Stimulated activated CD8-positive, alpha-beta memory T cell treated with anti-CD3 and anti-CD28 coated beads, Interleukin-15, amount 100 ng/mL, for 4 hours (primary cell): Measurements from ENCODE around the gene RGL2.
"Not testable (repeated sequence)": the region's sequence is repeated elsewhere in the genome, so short reads cannot be mapped to it uniquely, and the experiment has no call there.

Source experiments
- DNase-seq, 2 donors: peaks; one replicate each; pipeline ENCODE4 v3.0.0-alpha.2; 2020; ENCODE audit warnings: low read depth in 2 of 2

Gene RGL2

DNA sequence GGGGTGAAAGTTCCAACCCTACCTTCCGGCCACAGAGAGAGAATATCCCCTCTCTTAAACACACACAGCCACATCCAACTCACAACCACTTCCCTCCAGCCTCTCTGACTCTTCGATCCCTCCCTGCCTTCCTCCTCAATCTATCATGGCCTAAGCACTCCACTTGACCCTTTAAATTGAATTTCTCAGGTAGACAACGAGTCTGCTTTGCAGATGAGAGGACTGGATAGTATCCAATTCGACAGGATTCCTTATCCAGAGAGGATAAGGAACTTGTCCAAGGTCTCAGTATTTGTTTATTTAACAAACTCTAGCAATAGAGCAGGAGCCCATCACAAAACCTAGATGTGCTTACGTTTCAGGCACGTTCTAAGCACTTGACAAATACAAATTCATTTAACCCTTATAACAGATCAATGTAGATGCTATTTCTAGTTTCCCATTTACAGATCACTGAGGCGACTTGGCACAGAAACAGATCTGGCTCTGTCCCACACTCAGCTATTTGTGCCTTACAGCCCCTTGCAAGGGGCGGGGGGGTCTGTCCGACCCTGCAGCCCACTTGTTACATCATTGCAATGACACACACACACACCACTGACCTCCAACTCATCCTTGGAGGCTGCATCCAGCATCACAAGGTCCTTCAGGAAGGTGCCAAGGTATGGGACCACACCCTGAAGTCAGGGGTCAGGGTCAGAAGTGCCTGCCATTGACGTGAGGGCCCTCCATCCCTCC is 4.5 kb downstream of the RGL2 start:
- no peak for DNase-seq

DNA sequence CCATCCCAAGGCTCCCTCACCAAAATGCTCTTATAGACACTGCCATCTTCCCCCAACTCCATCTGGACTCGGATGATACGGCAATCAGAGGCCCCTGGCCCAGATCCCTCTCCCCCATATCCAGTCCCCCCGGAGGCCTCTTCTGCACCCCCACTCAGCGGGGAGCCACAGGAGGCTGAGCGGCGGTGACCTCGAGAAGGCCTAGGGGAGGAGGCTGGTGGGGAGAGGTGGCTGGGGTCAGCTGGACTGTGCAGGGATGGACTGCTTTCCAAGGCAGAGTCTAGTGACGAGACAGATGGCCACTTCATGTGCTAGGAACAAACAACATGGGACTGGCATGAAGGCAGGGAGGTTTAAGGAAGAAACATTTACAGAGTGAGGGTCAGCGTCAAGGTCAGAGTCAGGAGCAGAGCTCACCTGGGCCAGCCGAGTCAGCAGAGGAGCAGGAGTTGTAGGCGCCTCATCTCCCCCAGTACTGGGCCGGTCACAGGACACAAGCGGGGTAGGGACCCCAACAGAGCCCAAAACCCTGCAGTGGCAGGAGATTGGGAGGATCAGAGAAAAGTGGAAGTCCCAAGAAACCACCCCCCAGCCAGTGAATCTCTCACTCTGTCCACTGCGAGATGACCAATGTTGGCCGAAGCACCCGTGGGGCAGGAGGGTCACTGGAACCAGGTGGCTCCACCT is 5.6 kb downstream of the RGL2 start:
- DNase-seq: no peak

DNA sequence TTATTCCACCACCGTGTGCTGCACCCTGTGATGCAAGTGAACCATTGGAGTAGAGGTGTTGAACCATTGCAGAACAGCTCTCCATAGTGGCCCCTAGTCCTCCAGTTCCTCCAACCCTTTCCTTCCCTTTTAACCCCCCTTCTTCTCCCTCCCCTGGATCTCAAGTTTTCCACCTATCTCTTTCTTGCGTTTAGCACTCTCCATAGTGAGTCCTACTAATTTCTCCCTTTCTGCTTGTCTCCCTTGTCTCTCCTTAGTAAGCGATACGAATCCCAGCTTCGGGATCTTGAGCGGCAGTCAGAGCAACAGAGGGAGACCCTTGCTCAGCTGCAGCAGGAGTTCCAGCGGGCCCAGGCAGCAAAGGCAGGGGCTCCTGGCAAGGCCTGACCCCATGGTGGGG is 8.3 kb downstream of the RGL2 start:
- DNase-seq: no peak

DNA sequence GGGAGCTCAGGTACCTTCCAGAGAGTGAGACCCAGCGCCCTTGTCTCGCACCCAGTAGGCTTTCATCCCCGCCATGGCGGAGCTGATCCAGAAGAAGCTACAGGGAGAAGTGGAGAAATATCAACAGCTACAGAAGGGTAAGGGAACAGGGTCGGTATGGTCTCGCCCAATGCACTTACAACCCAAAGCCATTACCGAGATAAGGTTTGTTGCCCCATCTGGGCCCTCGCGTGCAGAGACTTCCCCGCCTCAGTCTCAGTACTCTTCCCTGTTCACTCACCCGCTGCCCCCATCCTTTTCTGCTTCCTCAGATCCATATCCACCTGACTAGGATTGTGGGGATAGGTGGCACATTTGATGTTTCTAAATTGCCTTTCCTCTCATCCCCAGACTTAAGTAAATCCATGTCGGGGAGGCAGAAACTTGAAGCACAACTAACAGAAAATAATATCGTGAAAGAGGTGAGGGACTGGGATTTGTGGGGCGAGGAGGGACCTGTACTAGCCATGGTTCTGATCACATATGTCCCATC is 8.9 kb downstream of the RGL2 start:
- no peak for DNase-seq

DNA sequence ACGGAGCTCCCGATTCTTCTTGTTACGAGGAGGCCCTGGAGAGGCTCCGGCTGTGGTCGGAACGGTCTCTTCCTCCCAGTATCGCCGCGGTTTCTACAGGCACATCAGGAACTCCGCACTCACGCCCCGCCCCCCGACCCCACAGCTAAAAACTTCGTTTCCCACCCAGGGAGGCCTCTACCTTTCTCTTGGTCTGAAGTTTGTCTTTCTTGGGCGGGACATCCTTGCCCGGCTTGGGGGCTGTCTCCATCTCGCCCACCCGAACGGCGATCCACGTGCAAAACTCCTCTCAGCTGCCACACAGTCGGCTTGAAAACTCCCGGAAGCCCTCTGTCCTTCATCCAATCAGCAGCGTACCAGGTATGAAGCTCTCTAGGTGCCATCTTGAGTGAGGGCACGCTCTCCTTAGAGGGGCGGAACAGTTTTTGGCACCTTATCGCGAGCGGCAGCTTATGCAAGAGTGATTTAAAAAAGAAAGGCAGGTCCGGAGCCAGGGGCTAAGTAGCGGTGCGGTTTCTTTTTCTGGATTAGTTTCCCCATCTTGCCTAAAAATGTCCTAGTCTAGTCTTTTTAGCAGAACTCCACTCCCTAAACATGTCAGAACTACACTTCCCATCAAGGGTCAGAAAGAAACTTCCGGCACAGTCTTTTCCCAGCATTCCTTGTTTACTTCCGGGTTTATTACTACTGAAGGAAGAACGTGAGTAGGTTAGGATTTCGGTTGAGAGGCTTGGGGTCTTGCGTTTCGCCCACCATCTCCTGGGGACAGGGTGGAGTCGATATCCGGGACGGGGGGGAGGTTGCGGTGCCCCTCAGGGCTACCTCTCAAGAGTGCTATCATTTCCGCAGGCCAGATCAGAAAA is 9.6 kb downstream of the RGL2 start, which contains the start of the genes PFDN6 and WDR46:
PFDN6 (plus strand) TSS at position 681 of the 863 bp plus-strand sequence. CDS start 256 bp downstream, outside the sequence.
WDR46 (minus strand) TSS at position 319 of the 863 bp plus-strand sequence; CDS start at position 250, 69 bp downstream.
- peak; percentile 64 to 80 for DNase-seq

DNA sequence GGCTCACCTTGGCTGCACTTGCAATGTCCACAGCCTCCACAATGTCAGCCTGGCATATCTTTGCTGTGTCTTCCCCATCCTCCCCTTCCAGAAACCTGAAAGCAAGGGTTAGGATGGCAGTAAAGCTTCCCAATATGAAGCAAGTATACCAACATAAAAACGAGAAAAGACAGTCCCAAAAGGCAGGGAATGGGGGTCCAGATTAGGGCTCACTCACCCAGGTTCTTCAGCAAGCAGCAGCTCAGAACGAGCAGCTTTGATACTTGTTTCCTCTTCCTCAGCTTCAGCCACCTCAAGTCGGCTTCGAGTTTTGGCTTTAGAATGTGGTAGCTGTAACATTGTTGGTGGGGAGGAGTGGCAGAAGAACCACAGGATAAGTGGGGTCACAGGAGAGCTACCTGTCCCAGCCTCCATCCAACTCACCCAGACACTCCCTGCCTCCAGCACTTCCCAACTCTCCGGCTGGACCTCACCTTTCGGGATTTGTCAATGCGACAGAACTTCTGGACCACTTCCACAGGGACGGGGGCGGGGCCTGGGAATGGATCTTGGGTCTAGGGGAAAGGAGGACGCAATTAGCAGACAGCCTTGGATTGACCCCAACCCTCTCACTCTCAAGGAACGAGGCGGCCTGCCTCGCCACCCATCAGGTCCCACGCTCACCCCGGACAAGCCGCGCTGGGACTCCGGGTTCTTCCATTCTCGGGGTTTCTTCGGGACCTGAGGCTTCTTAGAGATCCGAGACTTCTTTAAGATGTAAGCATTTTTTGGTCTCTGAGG is 10.4 kb downstream of the RGL2 start:
- no peak for DNase-seq

DNA sequence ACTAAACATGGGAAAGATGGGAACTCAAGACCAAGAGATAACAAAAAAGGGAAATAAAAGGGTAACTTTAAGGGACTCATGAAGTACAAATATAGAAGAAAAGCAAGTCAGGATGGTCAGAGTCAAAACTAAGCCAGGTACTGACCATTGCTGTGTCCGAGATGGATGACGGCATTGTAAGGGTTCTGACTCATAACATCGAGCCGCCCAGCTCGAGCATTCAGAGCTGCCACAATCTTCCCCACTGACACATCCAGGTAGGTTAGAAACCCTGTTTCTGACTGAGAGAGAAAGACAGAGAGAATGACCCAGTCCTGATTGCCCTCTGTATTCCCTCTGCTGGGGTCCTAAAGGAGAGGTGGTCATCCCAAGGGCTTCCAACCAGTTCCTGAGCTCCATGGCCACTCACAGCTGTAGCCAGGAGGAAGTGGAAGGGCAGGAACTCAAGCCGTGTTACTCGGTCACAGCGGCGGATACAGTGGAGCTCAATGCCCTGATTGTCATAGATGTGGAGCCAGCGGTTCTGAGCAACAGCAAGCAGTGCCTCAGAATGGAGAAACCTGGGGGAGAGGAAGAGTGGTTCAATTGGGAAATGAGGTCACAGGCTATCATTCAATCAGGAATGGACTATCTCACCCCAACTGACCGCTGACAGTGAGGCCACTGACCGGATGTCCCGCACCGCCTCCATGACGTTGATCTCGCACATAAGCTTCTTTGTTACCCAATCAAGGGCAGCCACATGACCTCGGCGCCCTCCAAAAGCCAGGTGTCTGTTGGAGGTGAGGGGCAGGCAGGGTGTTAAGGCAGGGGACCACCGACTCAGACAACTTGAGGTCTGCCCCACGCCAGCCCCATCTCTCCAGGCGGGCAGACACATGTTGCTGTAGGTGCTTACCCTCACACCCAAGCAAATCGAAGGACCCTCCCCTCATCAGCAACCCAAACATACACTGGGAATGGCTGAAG is 11.5 kb downstream of the RGL2 start:
- no peak for DNase-seq

DNA sequence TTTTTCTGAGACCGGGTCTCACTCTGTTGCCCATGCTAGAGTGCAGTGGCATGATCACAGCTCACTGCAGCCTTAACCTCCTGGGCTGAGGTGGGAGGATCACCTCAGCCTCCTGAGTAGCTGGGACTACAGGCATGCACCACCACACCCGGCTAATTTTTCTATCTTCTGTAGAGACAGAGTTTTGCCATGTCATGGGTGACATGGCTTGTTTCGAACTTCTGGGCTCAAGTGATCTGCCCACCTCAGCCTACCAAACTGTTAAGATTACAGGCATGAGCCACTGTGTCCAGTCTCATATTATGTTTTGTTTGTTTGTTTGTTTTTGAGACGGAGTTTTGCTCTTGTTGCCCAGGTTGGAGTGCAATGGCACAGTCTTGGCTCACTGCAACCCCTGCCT is 13.5 kb downstream of the RGL2 start:
- DNase-seq: not testable (repeated sequence)

DNA sequence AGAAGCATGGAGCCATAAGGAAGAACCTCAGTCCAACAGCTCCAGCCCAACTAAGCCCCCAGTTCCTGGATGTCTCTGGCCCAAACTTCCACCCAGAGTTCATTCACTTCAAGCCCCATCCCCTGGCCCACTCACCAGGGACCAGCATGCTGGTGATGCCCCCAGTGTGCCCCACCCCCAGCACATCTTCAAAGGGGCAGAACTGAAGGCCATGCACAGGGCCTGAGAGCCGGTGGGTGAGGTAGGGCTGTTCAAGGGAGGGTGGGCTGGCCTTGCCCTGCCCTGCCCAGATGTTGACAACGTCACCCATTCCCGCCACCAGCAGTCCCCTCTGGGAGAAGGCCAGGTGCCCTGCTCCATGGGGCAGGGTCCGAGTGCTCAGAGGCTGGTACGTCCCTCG is 18.2 kb downstream of the RGL2 start:
- DNase-seq: no peak

DNA sequence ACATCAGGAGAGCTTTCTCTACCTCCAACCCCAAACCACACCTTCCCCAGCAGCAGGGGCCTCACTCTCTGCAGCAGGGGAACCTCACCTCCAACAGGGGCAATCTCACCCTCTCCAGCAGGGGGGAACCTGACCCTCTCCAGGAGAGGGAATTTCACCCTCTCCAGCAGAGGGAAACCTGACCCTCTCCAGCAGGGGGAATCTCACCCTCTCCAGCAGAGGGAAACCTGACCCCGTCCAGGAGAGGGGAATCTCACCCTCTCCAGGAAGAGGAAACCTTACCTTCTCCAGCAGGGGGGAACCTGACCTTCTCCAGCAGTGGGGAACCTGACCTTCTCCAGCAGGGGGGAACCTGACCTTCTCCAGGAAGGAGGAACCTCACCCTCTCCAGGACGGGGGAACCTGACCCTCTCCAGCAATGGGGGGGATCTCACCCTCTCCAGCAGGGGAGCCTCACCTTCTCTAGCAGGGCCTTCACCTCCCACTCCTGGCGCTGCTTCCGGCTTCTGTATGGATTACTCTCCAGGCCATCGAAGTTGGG is 18.7 kb downstream of the RGL2 start:
- no peak for DNase-seq

DNA sequence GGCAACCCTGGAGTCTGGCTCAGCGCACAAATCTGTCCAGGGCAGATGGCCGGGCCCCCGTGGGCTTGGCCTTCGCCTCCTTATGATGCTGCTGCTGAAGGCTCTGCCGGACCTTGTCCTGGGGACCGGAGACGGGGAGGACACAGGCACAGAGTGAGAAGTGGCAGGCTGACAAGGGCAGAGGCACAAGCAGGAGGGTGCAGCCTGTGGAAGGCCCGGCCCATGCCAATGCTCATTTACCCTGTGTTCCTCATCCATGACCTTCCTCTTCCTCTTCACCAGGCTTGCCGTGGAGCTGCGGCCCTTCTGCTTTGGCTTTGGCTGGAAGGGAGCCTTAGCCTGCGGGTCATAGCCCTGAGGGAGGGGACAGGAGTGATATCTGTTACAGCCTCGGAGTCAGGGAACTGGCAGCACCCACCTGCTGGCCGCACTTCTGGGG is 19.5 kb downstream of the RGL2 start:
- no peak for DNase-seq

DNA sequence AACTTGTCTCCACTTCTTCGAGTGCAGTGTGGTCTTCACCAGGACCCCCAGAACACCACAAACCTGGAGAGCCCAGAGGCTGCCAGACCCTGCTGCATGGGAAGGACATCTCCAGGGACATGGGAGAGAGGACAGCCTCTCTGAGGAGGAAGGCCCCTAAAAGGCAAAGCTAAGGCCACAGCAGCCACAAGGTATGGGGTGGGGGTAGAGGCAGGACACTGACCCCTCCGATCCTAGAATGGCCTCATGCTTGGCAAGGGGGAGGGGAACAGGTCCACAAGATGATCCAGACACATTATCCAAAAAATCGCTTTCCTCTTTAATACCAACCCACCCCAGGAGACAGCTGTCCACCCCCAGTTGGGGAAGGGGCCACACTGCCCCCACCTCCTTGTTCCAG is 19.9 kb downstream of the RGL2 start:
- no peak for DNase-seq

DNA sequence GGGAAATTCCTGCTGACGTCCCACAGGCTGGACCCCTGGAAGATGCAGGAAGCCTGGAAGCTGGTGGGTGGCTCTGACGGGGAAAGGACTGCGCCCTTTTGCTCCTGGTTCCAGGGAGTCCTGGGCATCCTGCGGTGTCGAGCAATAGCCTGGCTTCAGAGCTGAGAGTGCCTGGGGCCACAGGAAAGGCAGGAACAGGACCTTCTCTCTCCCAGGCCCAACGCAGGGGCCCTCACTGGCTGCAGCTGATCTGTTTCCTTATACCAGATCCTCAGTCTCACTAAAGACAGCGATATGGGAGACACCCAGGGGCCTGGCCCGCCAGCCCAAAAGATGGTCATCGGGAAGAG is 20.4 kb downstream of the RGL2 start:
- no peak for DNase-seq

DNA sequence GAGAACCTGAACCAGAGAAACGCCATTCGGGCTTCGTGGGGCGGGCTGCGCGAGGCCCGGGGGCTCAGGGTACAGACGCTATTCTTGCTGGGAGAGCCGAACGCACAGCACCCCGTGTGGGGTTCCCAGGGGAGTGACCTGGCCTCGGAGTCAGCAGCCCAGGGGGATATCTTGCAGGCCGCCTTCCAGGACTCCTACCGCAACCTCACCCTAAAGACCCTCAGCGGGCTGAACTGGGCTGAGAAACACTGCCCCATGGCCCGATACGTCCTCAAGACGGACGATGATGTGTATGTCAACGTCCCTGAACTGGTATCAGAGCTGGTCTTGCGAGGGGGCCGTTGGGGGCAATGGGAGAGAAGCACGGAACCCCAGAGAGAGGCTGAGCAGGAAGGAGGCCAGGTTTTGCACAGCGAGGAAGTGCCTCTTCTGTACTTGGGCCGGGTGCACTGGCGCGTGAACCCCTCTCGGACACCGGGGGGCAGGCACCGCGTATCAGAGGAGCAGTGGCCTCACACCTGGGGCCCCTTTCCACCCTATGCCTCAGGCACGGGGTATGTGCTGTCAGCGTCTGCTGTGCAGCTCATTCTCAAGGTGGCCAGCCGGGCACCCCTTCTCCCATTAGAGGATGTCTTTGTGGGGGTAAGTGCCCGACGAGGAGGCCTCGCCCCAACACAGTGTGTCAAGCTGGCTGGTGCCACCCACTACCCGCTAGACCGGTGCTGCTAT is 20.9 kb downstream of the RGL2 start:
- no peak for DNase-seq

DNA sequence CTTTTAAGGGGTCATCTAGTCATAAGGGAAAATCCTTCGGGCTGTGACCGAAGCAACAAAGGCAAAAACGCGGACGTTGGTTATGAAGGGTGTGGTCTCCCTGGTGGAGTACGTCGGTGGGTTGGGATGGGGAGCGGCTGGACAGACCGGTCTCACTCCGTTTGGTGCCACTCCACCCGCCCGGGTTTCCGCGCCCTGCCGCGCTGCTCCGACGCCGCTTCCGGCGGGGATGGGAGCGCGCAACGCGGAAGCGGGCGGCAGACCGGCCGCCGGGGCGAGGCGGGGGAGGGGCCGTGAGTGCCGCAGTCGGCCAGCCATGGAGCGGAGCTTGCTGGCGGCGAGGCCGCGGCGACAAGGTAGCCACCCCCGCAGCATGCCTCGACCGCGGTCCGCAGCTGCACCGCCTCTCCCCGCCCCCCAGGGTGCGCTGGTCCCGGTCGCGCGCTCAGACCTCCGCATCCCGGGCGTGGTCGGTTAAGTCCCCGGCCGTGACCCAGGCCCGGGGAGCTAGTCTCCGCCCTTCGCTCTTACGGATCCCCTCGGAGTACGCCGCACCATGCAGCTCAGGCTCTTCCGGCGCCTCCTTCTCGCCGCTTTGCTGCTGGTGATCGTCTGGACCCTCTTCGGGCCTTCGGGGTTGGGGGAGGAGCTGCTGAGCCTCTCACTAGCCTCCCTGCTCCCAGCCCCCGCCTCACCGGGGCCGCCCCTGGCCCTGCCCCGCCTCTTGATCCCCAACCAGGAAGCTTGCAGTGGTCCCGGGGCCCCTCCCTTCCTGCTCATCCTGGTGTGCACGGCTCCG is 21.7 kb downstream of the RGL2 start, which contains the start of gene B3GALT4:
B3GALT4 (plus strand) TSS at position 260 of the 799 bp plus-strand sequence; CDS start at position 557, 297 bp downstream.
- DNase-seq: peak; percentile 42 to 62

DNA sequence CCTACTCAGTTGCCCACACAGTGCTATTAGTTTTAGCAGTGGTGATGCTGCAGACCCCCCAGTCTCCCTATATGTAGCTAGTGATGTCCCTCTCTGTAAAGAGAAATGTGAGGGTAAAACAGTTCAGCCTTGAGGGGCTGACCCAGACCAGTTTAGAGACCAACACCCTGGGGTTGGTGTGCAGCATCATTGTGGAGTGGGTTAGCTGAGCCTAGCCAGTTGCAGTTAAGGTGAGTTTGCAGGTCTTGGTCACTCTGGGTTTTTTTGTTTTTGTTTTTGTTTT is 22.2 kb downstream of the RGL2 start:
- no peak for DNase-seq

DNA sequence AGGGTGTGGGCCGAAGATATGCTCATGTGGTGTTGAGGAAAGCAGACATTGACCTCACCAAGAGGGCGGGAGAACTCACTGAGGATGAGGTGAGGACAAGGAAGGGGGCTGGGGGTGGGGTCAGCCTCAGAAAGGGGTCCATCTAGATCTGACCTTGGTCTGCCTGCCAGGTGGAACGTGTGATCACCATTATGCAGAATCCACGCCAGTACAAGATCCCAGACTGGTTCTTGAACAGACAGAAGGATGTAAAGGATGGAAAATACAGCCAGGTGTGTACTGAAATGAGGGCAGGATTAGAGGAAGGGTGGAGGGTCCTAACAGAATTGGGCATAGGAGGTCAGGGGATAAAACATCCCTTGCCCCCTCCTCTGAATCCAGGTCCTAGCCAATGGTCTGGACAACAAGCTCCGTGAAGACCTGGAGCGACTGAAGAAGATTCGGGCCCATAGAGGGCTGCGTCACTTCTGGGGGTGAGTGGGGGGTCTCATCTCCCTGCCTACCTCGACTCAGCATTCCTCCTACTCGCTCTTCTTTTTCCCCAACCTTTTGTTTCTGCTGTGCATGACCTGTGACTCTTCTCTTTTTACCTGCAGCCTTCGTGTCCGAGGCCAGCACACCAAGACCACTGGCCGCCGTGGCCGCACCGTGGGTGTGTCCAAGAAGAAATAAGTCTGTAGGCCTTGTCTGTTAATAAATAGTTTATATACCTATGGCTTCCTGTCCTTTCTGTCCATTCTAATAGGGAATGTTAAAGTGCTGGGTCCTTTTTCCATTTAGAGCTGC is 22.8 kb downstream of the RGL2 start:
- not testable (repeated sequence) for DNase-seq
